ENCODE measurements around the gene PEX11G. TPM values are rescaled to one million over a fixed set of nuclear protein-coding genes. Genes with fewer than 3 reads are reported as not detected.

PEX11G gene
- total and polyA plus RNA-seq, 2 donors (not counting 3 experiments of a cell fraction or from before 2014, with no cell fraction given): 1.3 to 1.9 TPM

DNA sequence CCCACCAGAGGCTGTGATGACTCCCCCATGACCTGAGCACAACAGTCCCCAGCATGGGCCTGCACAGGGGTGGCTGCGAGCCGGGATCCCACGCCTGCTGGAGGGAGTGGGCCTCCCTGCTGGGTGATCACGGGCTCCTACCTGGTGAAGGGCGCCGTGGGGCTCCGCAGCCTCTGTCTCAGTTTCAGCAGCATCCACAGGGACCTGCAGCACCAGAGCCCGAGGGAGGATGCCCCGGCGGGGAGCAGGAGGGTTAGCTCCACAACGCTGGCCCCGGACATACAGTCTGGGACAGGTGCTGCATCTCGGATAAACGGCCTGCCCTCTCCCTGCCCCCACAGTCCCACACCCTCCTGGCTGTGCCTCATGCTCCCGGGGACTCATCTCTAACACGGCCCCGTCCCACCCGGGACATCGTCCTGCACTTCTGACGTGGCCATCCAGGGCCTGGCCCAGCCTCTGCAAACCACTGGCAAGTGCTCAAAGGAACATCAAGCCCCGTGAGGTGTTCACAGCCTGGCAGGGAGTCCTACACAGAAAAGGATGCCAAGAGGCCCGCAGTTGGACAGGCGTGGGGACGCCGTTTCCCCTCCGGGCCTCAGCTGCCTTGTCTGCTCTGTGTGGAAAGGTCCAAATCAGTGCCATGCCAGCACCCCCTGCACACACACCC, 10.5 kb downstream of the PEX11G start:
- dilution Hi-C loops (cut with MboI; ENCODE audit: extremely low pct_ligation_motif_present, low sequenced_read_pairs): no loop called here
- Histone ChIP-seq H3K4me1 (ENCODE audit: control insufficient read depth, extremely low read depth, insufficient read depth, low read length) (no peaks in the 10 kb centered on the region), H3K4me2 (ENCODE audit: insufficient read depth, low read length) (no peak overlapping the region), H4K20me1 (replicated peaks; ENCODE audit: control insufficient read depth, extremely low read depth, insufficient read depth, low read length) (no peaks in the 10 kb centered on the region), H3K79me2 (ENCODE audit: control insufficient read depth, insufficient read depth, low read length) (no peaks in the 10 kb centered on the region), H3K27me3 (ENCODE audit: control insufficient read depth in 2 of 2, insufficient read depth in 2 of 2, low read length in 2 of 2) (no peaks in the 10 kb centered on the region), H3K27ac (ENCODE audit: insufficient read depth, low read depth, low read length) (no peak overlapping the region), H2AFZ (ENCODE audit: low read depth, low read length) (no peak overlapping the region), H3K36me3 (ENCODE audit: control insufficient read depth in 2 of 2, extremely low read depth in 1 of 2, insufficient read depth in 2 of 2, low read length in 2 of 2) (no peaks in the 10 kb centered on the region), H3K4me3 (replicated peaks in 1 of 3; ENCODE audit: insufficient read depth in 1 of 3, low read depth in 1 of 3, low read length in 3 of 3) (no peak overlapping the region), H3K9me1 (replicated peaks; ENCODE audit: control insufficient read depth, extremely low read depth, insufficient read depth, low read length) (no peaks in the 10 kb centered on the region), H3K9me3 (replicated peaks; ENCODE audit: control insufficient read depth, insufficient read depth, low read length) (no peaks in the 10 kb centered on the region), H3K9ac (replicated peaks; ENCODE audit: extremely low read depth, insufficient read depth, low read length) (no peak overlapping the region)
- FAIRE-seq: no peak
- BruUV-seq (replicated peaks): no TSS peak
- ChIA-PET CTCF (no interaction called here), POLR2A (no interaction called here)
- intact Hi-C loops (cut with micrococcal nuclease): no loop called here
- no peak for DNase-seq (ENCODE audit: low read depth, low spot score)
- no peak for TF ChIP-seq GATA2 (IDR thresholded peaks at IDR 0.05; ENCODE audit: insufficient read depth, insufficient read length, low read depth, low read length)
- TF ChIP-seq FOS (IDR thresholded peaks at IDR 0.05; ENCODE audit: borderline replicate concordance, insufficient read depth, low read length): no peak
- TF ChIP-seq JUN (IDR thresholded peaks at IDR 0.05; ENCODE audit: borderline replicate concordance, insufficient read depth, insufficient read length, low read depth): no peak
- TF ChIP-seq, protein P1, sequence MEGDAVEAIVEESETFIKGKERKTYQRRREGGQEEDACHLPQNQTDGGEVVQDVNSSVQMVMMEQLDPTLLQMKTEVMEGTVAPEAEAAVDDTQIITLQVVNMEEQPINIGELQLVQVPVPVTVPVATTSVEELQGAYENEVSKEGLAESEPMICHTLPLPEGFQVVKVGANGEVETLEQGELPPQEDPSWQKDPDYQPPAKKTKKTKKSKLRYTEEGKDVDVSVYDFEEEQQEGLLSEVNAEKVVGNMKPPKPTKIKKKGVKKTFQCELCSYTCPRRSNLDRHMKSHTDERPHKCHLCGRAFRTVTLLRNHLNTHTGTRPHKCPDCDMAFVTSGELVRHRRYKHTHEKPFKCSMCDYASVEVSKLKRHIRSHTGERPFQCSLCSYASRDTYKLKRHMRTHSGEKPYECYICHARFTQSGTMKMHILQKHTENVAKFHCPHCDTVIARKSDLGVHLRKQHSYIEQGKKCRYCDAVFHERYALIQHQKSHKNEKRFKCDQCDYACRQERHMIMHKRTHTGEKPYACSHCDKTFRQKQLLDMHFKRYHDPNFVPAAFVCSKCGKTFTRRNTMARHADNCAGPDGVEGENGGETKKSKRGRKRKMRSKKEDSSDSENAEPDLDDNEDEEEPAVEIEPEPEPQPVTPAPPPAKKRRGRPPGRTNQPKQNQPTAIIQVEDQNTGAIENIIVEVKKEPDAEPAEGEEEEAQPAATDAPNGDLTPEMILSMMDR (IDR thresholded peaks at IDR 0.05; ENCODE audit: extremely low read depth in 1 of 2, insufficient read depth in 1 of 2, low read depth in 1 of 2, low read length in 2 of 2): no peak

DNA sequence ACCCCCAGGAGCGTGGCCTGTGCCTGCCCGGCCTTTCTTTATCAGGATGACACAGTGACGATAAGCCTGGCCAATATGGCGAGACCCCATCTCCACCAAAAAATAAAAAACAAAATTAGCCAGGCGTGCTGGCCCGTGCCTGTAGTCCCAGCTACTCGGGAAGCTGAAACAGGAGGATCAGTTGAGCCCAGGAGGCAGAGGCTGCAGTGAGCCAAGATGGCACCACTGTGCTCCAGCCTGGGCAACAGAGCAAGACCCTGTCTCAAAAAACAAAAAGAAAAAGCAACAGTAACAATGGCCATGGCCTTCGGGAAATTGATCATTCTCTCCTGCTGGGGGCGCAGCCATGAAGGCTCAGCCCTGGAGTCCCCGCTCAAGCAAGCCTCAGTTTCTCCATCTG, 11.1 kb downstream of the PEX11G start:
- Histone ChIP-seq H3K4me1 (ENCODE audit: control insufficient read depth, extremely low read depth, insufficient read depth, low read length) (no peaks in the 10 kb centered on the region), H4K20me1 (replicated peaks; ENCODE audit: control insufficient read depth, extremely low read depth, insufficient read depth, low read length) (no peaks in the 10 kb centered on the region), H3K36me3 (ENCODE audit: control insufficient read depth in 2 of 2, extremely low read depth in 1 of 2, insufficient read depth in 2 of 2, low read length in 2 of 2) (no peaks in the 10 kb centered on the region), H3K9me3 (replicated peaks; ENCODE audit: control insufficient read depth, insufficient read depth, low read length) (no peaks in the 10 kb centered on the region), H2AFZ (ENCODE audit: low read depth, low read length) (no peak overlapping the region), H3K9ac (replicated peaks; ENCODE audit: extremely low read depth, insufficient read depth, low read length) (no peak overlapping the region), H3K27ac (ENCODE audit: insufficient read depth, low read depth, low read length) (no peak overlapping the region), H3K79me2 (ENCODE audit: control insufficient read depth, insufficient read depth, low read length) (no peaks in the 10 kb centered on the region), H3K4me3 (replicated peaks in 1 of 3; ENCODE audit: insufficient read depth in 1 of 3, low read depth in 1 of 3, low read length in 3 of 3) (no peak overlapping the region), H3K27me3 (ENCODE audit: control insufficient read depth in 2 of 2, insufficient read depth in 2 of 2, low read length in 2 of 2) (no peaks in the 10 kb centered on the region), H3K9me1 (replicated peaks; ENCODE audit: control insufficient read depth, extremely low read depth, insufficient read depth, low read length) (no peaks in the 10 kb centered on the region), H3K4me2 (ENCODE audit: insufficient read depth, low read length) (no peak overlapping the region)
- no TSS peak for BruUV-seq (replicated peaks)
- CTCF ChIA-PET: no interaction called here
- TF ChIP-seq FOS (IDR thresholded peaks at IDR 0.05; ENCODE audit: borderline replicate concordance, insufficient read depth, low read length) (no peak), POLR2AphosphoS5 (IDR thresholded peaks at IDR 0.05; ENCODE audit: insufficient read depth, low read depth, low read length) (no peak), JUN (IDR thresholded peaks at IDR 0.05; ENCODE audit: borderline replicate concordance, insufficient read depth, insufficient read length, low read depth) (no peak), GATA2 (IDR thresholded peaks at IDR 0.05; ENCODE audit: insufficient read depth, insufficient read length, low read depth, low read length) (no peak), MAX (IDR thresholded peaks at IDR 0.05; ENCODE audit: insufficient read depth, insufficient read length) (no peak), EZH2 (IDR thresholded peaks at IDR 0.05; ENCODE audit: borderline replicate concordance, low read depth, low read length, severe bottlenecking) (no peak), MYC (IDR thresholded peaks at IDR 0.05; ENCODE audit: low read depth, low read length) (no peak), POLR2A (IDR thresholded peaks at IDR 0.05; ENCODE audit: low read depth, low read length) (no peak)
- TF ChIP-seq, protein P1 (IDR thresholded peaks at IDR 0.05; ENCODE audit: extremely low read depth in 1 of 2, insufficient read depth in 1 of 2, low read depth in 1 of 2, low read length in 2 of 2): no peak
- no peak for FAIRE-seq
- DNase-seq (ENCODE audit: low read depth, low spot score): no peak
- dilution Hi-C loops (cut with MboI; ENCODE audit: extremely low pct_ligation_motif_present, low sequenced_read_pairs): no loop called here
- POLR2A ChIA-PET: no interaction called here
- intact Hi-C loops (cut with micrococcal nuclease): no loop called here
